Esophagus mucosa (tissue), 1 donor: ENCODE measurements around the gene DDX56. TPM values are rescaled to one million over a fixed set of nuclear protein-coding genes. Genes with fewer than 3 reads are reported as not detected.
A peak's percentile ranks its signal among the peaks of the same experiment; 100 is the strongest.
"Not testable (repeated sequence)": the region's sequence is repeated elsewhere in the genome, so short reads cannot be mapped to it uniquely, and the experiment has no call there.

Experiments used
- ATAC-seq: fragments of 200-7000 bp; cut with Tn5 transposase; one replicate; pipeline ENCODE4 v1.9.1; 2020
- total RNA-seq: library from RNA; stranded (reverse); gene quantifications from one replicate; pipeline ENCODE4 v1.2.4, GENCODE V29; 2023
- donor health status: DM: yes; HTN: yes; CAD: no.

DDX56 gene, protein sequence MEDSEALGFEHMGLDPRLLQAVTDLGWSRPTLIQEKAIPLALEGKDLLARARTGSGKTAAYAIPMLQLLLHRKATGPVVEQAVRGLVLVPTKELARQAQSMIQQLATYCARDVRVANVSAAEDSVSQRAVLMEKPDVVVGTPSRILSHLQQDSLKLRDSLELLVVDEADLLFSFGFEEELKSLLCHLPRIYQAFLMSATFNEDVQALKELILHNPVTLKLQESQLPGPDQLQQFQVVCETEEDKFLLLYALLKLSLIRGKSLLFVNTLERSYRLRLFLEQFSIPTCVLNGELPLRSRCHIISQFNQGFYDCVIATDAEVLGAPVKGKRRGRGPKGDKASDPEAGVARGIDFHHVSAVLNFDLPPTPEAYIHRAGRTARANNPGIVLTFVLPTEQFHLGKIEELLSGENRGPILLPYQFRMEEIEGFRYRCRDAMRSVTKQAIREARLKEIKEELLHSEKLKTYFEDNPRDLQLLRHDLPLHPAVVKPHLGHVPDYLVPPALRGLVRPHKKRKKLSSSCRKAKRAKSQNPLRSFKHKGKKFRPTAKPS
- total RNA-seq, result 51.8 TPM

- peak; percentile 94 for ATAC-seq
Observed at GRCh38 chr7:44573464-44574286, at the start of gene DDX56. Gene DDX56 (minus strand): TSS chr7:44573908. CDS start chr7:44573895, 13 bp downstream.

GRCh38 chr7:44622342-44623151, 48.8 kb upstream of the DDX56 start:
- ATAC-seq, result peak; percentile 40

DNA sequence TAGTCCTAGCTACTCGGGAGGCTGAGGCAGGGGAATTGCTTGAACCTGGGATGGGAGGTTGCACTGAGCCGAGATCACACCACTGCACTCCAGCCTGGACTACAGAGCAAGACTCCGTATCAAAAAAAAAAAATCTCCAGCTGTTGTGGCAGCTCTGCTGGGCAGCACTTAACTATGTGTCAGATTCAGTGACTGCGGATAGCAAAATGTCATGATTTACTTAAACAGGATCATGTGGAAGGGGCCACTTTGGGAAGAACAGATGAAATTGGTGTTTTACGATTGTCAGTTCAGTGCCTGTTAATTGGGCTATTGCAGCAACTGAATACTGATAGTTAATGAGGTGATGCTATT, 48.0 kb upstream of the DDX56 start:
- ATAC-seq, result no peak

DNA sequence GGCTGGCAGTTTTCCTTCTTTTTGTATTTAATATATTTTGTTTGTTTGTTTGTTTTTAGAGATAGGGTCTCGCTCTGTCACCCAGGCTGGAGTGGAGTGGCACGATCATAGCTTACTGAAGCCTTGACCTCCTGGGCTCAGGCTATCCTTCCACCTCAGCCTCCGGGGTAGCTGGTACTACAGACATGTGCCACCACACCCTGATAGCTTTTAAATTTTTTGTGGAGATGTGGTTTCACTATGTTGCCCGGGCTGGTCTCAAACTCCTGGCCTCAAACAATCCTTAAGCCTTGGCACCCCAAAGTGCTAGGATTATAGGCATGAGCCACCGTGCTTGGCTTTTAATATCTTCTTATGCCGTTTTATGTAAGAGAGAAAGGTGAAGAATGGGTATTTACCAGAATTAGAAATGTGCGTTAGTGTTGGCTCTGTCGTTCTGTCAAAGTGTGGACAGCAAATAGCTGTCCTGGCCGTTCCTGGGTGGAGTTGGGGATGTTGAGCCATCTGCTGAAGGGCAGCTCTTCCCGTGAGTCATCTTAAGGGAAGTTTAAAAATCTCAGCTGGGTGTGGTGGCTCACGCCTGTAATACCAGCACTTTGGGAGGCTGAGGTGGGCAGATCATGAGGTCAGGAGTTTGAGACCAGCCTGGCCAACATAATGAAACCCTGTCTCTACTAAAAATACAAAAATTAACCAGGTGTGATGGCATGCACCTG, 47.5 kb upstream of the DDX56 start:
- peak; percentile 66 for ATAC-seq

- peak; percentile 81 for ATAC-seq
Observed at GRCh38 chr7:44618753-44619152, 45.0 kb upstream of the DDX56 start.

- no peak for ATAC-seq
Observed at GRCh38 chr7:44618045-44618444, 44.3 kb upstream of the DDX56 start.

DNA sequence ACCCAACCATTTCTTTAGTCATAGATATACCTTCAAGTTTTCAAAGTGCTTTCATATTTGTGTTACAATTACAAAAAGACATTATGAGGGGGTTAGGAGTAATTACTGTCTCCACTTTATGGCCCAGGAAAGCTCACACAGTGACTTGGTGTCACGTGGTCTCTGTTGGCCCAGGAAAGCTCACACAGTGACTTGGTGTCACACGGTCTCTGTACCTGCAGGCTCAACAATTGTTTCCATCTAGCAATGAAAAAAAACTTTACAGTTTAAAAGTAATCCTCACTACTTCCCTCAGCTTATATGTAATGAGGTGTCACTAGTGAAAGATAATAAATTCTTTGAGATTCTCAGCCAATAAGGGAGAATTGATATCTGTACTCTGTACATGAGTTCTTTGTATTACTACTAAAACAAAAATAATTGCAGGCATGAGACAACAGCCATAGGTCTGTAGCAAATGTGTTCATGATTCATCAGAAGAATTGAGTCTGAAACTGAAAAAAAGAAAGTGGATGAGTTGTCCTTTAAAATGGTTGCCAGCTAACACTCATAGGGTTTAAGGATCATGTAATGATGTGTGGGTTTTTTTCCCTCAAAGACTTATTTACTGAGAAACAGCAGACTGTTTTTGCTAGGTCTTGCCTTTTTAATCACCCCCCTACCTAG, 43.6 kb upstream of the DDX56 start:
- ATAC-seq, result no peak

DNA sequence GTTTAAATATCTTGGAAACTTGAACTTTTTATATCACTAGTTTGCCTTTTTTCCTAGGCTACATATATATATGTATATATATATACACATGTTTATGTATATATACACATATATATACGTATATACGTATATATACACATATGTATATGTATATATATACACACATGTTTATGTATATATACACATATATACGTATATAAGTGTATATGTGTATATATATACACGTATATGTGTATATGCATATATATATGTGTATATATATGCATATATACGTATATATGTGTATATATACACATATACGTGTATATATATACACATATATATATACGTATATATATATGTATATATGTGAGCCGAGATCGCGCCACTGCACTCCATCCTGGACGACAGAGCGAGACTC, 42.8 kb upstream of the DDX56 start:
- no peak for ATAC-seq

- no peak for ATAC-seq
Observed at GRCh38 chr7:44615793-44616192, 42.1 kb upstream of the DDX56 start.

GRCh38 chr7:44615149-44615611, 41.5 kb upstream of the DDX56 start:
- peak; percentile 58 for ATAC-seq

DNA sequence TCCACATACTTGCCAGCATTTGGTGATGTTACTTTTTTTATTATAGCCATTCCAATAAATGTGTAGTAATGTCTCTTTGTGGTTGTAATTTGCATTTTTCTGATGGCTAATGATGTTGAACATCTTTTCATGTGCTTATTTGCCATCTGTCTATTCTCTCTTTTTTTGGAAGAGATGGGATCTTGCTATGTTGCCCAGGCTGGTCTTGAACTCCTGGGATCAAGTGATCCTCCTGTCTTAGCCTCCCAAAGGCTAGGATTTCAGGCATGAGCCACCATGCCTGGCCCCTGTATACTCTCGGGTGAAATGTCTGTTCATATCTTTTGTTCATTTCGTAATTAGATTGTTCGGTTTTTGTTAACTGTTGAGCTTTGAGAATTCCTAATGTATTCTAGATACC, 36.1 kb upstream of the DDX56 start:
- no peak for ATAC-seq

GRCh38 chr7:44608916-44609648, 35.4 kb upstream of the DDX56 start:
- ATAC-seq, result no peak

DNA sequence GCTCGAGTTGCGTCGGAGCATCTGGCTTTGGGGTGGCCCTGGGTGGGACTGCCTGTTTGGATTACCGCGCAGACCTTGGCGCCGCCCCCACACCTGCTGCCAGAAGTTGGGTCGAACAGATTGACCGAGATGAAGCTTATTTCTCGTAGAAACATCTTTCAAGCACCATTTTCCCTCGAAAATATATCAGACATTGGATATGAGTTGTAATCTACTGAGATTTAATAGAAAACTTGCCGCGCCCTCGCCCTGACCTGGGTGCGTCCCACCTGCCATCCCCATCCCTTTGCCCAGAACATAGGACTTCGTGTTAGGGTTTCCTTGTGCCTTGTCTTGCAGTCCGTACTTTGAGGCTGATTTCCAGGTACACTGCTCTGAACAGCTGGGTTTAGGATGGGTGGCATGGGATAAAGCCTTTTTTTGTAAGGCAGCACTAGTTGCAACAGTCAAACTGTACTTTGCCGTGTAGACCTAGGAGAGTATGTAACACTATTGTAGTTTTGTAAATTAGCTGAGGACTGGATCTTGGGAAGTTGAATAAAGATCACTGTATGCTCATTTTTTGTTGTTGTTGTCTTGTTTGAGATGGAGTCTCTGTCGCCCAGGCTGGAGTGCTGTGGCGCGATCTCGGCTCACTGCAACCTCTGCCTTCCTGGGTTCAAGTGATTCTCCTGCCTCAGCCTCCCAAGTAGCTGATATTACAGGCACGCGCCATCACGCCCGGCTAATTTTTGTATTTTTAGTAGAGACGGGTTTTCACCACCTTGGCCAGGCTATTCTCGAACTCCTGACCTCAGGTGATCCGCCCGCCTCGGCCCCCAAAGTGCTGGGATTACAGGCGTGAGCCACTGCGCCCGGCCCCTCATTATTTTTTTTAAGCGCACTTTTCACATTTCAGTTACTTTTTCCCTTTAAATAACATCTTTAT, 33.7 kb upstream of the DDX56 start:
- no peak for ATAC-seq

DNA sequence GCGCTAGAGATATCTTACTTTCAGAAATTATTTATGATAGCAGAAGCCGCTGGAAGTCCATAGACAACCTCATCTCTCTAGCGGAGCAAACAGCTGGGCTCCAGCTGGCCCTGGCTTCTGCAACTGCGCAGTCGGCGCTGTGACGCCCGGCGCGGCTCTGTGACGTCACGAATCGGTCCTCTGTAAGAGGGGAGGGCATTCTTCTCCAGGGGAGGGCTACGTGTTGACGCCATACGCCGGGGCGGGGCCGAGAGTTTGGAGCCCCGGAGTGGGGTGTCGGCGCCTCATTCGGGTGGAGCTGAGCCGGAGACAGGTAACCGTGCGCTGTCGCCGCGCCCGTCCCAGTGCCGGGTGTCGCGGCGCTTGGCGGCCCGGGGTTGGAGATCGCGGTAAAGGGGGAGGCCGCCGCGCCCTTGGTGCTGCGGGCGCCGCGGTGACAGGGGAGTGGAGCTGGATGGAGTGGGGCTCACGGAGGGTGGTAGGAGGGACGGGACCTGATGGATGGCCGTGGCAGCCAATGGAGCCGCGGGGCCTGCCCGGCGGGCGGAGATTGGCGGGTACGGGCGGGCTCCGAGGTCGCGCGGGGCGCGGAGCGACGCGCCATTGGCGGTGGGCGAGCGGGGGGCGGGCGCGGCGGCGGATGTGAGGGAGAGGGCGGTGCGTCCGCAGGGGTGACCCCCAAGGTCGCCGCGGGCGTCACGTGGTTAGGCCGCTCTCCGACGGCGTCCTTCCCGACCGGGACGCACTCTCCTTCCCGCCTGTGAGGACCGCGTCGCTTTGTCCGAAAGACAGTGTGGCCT, 32.8 kb upstream of the DDX56 start, which contains the start of gene OGDH:
Gene OGDH (plus strand): TSS at position 287 of the 800 bp plus-strand sequence. CDS start 17,717 bp downstream, outside the sequence.
- peak; percentile 98 for ATAC-seq

DNA sequence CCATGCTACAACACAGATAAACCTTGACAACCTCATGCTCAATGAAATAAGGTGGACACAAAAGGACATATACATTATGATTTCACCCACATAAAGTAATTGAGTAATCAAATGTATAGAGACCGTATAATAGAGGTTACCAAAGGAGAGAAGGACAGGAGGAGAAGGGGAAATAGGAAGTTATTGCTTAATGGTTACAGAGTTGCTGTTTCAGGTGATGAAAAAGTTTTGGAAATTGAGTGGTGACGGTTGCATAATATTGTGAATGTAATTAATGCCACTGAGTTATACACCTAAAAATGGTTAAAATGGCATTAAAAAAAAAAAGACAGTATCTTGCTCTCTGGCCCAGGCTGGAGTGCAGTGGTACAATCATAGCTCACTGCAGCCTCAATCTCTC, 31.2 kb upstream of the DDX56 start:
- ATAC-seq, result no peak

GRCh38 chr7:44603193-44603592, 29.5 kb upstream of the DDX56 start:
- ATAC-seq, result no peak

- ATAC-seq, result no peak
Observed at GRCh38 chr7:44602576-44602910, 28.8 kb upstream of the DDX56 start.

DNA sequence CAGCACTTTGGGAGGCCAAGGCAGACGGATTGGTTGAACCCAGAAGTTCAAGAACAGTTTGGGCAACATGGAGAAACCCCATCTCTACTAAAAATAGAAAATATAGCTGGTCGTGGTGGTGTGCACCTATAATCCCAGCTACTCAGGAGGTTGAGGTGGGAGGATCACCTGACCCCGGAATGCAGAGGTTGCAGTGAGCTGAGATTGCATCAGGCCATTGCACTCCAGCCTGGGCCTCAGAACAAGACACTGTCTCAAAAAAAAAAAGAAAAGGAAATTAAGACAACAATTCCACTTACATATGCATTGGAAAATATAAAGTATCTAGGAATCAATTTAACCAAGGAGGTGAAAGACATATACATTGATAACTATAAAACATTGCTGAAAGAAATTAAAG, 25.5 kb upstream of the DDX56 start:
- no peak for ATAC-seq

DNA sequence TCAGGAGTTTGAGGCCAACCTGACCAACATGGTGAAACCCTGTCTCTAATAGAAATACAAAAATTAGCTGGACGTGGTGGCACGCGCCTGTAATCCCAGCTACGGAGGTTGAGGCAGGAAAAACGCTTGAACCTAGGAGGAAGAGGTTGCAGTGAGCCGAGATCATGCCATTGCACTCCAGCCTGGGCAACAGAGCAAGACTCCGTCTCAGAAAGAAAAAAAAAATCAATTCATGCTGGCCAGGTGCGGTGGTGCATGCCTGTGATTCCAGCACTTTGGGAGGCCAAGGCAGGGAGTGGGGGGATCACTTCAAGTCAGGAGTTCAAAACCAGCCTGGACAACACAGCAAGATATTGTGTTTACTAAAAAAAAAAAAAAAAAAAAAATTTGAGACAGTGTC, 23.5 kb upstream of the DDX56 start:
- ATAC-seq, result not testable (repeated sequence)
